Ishikawa (cell line): ENCODE data around the gene FANCE.

ENCODE experiments used
- CEBPB ChIP-seq: IDR thresholded peaks from 2 replicates; pipeline ENCODE4 v1.6.1; 2012
- CREB1 ChIP-seq: IDR thresholded peaks from 2 replicates; pipeline ENCODE4 v1.6.1; 2012; ENCODE audit warnings: low read depth
- EGR1 ChIP-seq: IDR thresholded peaks from 2 replicates; pipeline ENCODE4 v1.6.1; 2012
- EP300 ChIP-seq: IDR thresholded peaks from 2 replicates; pipeline ENCODE4 v1.6.1; 2012; ENCODE audit warnings: borderline replicate concordance
- FOXM1 ChIP-seq: IDR thresholded peaks from 2 replicates; pipeline ENCODE4 v1.6.1; 2012; ENCODE audit warnings: low read depth, borderline replicate concordance
- NFIC ChIP-seq: IDR thresholded peaks from 2 replicates; pipeline ENCODE4 v1.6.1; 2012
- RAD21 ChIP-seq: IDR thresholded peaks from 2 replicates; pipeline ENCODE4 v1.6.1; 2012; ENCODE audit warnings: low read depth
- REST ChIP-seq: IDR thresholded peaks from 2 replicates; pipeline ENCODE4 v1.6.1; 2012; ENCODE audit warnings: low read depth, mild to moderate bottlenecking
- TAF1 ChIP-seq: IDR thresholded peaks from 2 replicates; pipeline ENCODE4 v1.6.1; 2012; ENCODE audit warnings: low read depth, mild to moderate bottlenecking
- TCF12 ChIP-seq: IDR thresholded peaks from 2 replicates; pipeline ENCODE4 v1.6.1; 2012; ENCODE audit warnings: low read depth
- TEAD4 ChIP-seq: IDR thresholded peaks from 2 replicates; pipeline ENCODE4 v1.6.1; 2012
- USF1 ChIP-seq: IDR thresholded peaks from 2 replicates; pipeline ENCODE4 v1.6.1; 2012
- YY1 ChIP-seq: IDR thresholded peaks from 2 replicates; pipeline ENCODE4 v1.6.1; 2012; ENCODE audit warnings: low read depth
- ZBTB7A ChIP-seq: IDR thresholded peaks from 2 replicates; pipeline ENCODE4 v1.6.1; 2012; ENCODE audit warnings: low read depth
- TF ChIP-seq, protein P1 (sequence below): IDR thresholded peaks from 2 replicates; pipeline ENCODE4 v1.6.1; 2012

The FANCE gene

DNA sequence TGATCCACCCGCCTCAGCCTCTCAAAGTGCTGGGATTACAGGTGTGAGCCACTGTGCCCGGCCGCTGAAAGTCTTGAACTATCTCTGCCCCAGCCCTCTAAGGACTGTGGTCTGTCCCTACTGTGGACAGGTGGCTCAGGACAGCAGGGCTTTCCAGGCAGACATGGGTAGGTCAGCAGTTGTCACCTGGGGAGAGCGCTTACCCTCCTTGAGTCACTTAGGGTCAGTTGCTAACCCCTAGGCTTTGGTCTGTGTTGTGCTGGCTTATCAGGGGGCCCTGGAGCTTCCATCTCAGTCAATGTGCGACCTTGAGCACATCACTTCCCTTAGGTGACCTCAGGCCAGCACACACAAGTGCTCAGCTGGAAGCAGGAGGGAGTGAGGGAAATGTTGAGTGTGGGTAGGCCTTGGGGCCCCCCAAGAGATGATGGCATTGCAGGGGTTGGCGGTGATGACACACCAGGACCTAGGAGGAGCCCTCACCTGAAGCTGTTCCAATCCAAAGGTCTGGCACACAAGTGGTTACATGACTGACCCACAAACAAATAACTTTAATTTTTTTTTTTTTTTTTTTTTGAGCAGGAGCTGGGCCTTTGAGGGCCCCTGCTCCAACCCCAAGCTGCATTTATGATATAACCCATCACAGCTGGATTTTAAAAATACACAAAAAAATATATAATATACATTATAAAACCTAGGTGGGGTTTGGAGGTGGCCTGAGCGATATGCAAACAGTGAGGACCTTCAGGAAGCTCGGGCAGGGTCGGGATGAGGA is 21.1 kb downstream of the FANCE start:
- no peak for TF ChIP-seq USF1
- no peak for TF ChIP-seq REST
- TF ChIP-seq ZBTB7A = no peak
- no peak for TF ChIP-seq TEAD4
- TF ChIP-seq EGR1 = no peak
- no peak for TF ChIP-seq TCF12
- no peak for TF ChIP-seq NFIC
- TF ChIP-seq EP300 = no peak
- no peak for TF ChIP-seq TAF1
- TF ChIP-seq, protein P1, sequence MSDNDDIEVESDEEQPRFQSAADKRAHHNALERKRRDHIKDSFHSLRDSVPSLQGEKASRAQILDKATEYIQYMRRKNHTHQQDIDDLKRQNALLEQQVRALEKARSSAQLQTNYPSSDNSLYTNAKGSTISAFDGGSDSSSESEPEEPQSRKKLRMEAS = no peak
- no peak for TF ChIP-seq FOXM1
- TF ChIP-seq RAD21 = no peak
- TF ChIP-seq YY1 = no peak
- TF ChIP-seq CREB1 = no peak
- TF ChIP-seq CEBPB = no peak

GRCh38 chr6:35473850-35474130 is 21.7 kb downstream of the FANCE start:
- TF ChIP-seq ZBTB7A (no peak), TAF1 (no peak), EP300 (no peak), RAD21 (no peak), TCF12 (no peak), USF1 (no peak), REST (no peak), FOXM1 (no peak), EGR1 (no peak)

DNA sequence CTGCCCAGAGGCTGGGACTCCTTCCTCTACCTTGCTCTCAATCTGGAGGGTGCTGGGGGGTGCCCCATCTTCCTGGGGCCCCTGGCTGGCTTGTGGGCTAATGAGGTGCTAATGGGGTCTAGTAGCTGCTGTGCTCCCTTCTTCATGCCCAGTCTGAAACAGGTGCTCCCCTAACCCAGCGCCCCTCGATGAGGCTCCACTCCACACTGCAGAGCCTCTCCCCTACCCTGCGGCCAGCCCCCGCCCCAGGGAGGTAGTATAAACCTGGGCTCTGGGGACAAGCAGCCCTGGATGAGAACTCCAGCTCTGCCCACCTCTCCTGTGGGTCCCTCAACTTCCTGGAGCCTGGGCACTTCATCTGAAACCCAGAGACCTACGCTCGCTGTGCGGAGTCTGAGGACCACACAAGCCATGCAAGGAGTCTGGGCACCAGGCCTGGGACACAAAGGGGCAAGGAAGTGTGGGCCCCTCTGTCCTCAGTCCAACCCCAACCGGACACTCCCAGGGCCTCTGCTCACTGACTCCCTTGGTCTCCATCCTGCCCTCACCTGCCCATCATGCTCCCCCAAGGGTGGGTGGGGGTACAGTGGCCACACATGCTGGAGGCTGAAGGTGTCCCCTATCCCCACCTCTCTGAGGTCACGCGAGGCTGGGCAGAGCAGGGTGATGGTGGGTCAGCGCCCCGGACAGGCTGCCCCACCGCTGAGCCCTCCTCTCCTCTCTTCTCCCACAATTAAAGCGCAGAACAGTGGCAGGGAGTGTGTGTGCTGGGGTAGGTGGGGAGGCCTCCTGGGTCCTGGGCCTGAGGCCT is 22.2 kb downstream of the FANCE start:
- no peak for TF ChIP-seq CREB1
- TF ChIP-seq TCF12 = no peak
- no peak for TF ChIP-seq RAD21
- no peak for TF ChIP-seq USF1
- no peak for TF ChIP-seq EP300
- TF ChIP-seq EGR1 = no peak
- TF ChIP-seq TEAD4 = no peak
- TF ChIP-seq FOXM1 = no peak
- no peak for TF ChIP-seq ZBTB7A
- no peak for TF ChIP-seq TAF1
- TF ChIP-seq NFIC = no peak
- TF ChIP-seq REST = no peak
- no peak for TF ChIP-seq CEBPB

GRCh38 chr6:35474942-35475570 is 22.9 kb downstream of the FANCE start:
- TF ChIP-seq NFIC (no peak), TEAD4 (no peak), RAD21 (no peak), EP300 (no peak), CEBPB (no peak), YY1 (no peak), TAF1 (no peak), CREB1 (no peak), FOXM1 (no peak), REST (no peak)
- TF ChIP-seq, protein P1 = no peak
